Coronary artery (tissue), 2 donors: ENCODE results near the gene WWP2.
"Not testable (repeated sequence)": the region's sequence is repeated elsewhere in the genome, so short reads cannot be mapped to it uniquely, and the experiment has no call there.

Source experiments
- DNase-seq: peaks from one replicate; pipeline ENCODE4 v3.0.0-alpha.2; 2017; ENCODE audit warnings: low spot score
- H3K27ac ChIP-seq, 2 donors: fragments of 200-600 bp; sonication (generic); one replicate each; pipeline ENCODE4 v1.5.1; 2016 to 2019
- H3K4me3 ChIP-seq: fragments of 200-600 bp; sonication (generic); 2 replicates; pipeline ENCODE4 v1.5.1; 2016; ENCODE audit warnings: mild to moderate bottlenecking, moderate library complexity
- TF ChIP-seq, protein P1 (sequence below): fragments of 200-600 bp; sonication (generic); IDR thresholded peaks from one replicate; pipeline ENCODE4 v1.5.1; 2019; ENCODE audit warnings: antibody characterized with exemption

WWP2 gene

GRCh38 chr16:69779724-69780123 lies 17.6 kb downstream of the WWP2 start:
- DNase-seq = no peak
- H3K27ac ChIP-seq = no peak overlapping the region
- no peak overlapping the region for H3K4me3 ChIP-seq
- TF ChIP-seq, protein P1, sequence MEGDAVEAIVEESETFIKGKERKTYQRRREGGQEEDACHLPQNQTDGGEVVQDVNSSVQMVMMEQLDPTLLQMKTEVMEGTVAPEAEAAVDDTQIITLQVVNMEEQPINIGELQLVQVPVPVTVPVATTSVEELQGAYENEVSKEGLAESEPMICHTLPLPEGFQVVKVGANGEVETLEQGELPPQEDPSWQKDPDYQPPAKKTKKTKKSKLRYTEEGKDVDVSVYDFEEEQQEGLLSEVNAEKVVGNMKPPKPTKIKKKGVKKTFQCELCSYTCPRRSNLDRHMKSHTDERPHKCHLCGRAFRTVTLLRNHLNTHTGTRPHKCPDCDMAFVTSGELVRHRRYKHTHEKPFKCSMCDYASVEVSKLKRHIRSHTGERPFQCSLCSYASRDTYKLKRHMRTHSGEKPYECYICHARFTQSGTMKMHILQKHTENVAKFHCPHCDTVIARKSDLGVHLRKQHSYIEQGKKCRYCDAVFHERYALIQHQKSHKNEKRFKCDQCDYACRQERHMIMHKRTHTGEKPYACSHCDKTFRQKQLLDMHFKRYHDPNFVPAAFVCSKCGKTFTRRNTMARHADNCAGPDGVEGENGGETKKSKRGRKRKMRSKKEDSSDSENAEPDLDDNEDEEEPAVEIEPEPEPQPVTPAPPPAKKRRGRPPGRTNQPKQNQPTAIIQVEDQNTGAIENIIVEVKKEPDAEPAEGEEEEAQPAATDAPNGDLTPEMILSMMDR = no peak

GRCh38 chr16:69781118-69781517 lies 19.0 kb downstream of the WWP2 start:
- TF ChIP-seq, protein P1 = no peak
- no peak overlapping the region for H3K4me3 ChIP-seq
- no peak for DNase-seq
- H3K27ac ChIP-seq = no peak overlapping the region

GRCh38 chr16:69784586-69784985 lies 22.5 kb downstream of the WWP2 start:
- Histone ChIP-seq H3K27ac (no peak overlapping the region), H3K4me3 (no peak overlapping the region)
- DNase-seq = no peak
- TF ChIP-seq, protein P1 = no peak

DNA sequence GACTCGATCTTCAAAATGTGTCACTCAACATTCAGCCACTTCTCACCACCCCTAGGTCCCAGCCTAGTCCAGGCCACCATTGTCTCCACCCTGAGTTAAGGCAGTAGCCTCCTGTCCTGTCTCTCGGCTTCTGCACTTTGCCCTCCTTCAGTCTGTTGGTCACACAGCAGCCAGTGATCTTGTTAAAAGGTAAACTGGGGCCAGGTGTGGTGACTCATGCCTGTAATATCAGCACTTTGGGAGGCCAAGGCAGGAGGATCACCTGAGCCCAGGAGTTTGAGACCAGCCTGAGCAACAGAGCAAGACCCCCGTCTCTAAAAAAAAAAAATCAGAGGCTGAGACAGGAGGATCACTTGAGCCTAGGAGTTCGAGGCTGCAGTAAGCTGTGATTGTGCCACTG lies 25.8 kb downstream of the WWP2 start:
- TF ChIP-seq, protein P1 = no peak
- H3K4me3 ChIP-seq = no peak overlapping the region
- no peak for DNase-seq
- H3K27ac ChIP-seq = no peak overlapping the region

DNA sequence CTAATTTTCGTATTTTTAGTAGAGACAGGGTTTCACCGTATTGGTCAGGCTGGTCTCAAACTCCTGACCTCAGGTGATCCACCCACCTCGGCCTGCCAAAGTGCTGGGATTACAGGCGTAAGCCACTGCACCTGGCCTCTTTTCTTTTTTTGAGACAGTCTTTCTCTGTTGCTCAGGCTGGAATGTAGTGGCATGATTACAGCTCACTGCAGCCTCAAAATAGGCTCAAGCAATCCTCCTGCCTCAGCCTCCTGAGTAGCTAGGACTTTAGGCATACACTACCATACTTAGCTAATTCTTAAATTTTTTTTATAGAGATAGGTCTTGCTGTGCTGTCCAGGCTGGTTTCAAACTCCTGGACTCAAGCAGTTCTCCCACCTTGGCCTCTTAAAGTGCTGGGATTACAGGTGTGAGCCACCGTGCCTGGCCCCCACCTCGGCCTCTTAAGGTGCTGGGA lies 29.3 kb downstream of the WWP2 start:
- H3K27ac ChIP-seq, DNase-seq: not testable (repeated sequence)

DNA sequence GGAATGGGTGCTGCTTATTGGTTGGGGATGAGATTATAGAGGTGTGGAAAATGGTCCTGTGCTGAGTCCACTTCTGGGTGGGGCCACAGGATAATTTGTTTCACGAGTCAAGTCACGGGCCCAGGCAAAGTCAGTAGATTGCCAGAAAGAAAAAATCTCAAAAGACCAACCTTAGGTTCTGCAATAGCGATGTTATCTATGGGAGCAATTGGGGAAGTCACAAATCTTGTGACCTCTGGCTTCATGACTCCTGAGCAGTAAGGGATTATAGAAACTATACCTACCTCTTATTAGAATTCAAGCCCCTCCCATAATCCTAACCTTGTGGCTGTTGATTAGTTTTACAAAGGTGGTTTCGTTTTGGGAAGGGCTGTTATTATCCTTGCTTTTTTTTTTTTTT lies 31.4 kb downstream of the WWP2 start:
- TF ChIP-seq, protein P1 = no peak
- DNase-seq = no peak
- Histone ChIP-seq H3K27ac (no peak overlapping the region), H3K4me3 (no peak overlapping the region)

More for the DNA sequence above, 29.3 kb downstream of the WWP2 start:
- not testable (repeated sequence) for H3K4me3 ChIP-seq

- TF ChIP-seq, protein P1 = no peak
- H3K4me3 ChIP-seq = no peak overlapping the region
- no peak for DNase-seq
- H3K27ac ChIP-seq = no peak overlapping the region
These were observed 32.4 kb downstream of the WWP2 start for GRCh38 chr16:69794486-69794885.
